ENCODE measurements around the gene CNGA1.

DNA sequence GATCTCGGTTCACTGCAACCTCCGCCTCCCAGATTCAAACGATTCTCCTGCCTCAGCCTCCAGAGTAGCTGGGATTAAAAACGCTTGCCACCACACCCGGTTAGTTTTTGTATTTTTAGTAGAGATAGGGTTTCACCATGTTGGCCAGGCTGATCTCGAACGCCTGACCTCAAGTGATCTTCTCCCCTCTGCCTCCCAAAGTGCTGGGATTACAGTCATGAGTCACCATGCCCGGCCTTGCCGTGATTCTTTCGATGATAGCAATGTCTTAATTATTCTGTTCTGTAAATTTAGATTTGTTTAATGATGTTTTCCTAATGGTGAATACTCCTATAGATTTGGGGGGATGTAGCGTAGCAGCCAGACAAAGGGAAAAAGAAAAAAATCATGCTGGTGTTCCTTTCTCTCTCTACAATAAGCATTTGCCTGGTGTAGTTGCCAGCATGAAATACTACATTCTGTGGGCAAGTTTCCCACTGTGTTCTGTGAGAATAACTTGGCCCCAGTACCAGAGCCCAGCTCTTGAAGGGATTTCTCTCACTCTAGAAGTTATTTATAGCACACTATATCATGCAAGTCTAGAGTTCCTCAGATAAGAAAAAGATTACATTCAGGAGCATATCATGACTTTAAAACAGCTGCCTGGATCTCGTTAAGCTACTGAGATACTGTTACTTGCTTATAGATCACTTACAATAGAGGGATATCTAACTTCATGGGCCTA lies 15.5 kb upstream of the CNGA1 start:
- TF ChIP-seq, protein P1, sequence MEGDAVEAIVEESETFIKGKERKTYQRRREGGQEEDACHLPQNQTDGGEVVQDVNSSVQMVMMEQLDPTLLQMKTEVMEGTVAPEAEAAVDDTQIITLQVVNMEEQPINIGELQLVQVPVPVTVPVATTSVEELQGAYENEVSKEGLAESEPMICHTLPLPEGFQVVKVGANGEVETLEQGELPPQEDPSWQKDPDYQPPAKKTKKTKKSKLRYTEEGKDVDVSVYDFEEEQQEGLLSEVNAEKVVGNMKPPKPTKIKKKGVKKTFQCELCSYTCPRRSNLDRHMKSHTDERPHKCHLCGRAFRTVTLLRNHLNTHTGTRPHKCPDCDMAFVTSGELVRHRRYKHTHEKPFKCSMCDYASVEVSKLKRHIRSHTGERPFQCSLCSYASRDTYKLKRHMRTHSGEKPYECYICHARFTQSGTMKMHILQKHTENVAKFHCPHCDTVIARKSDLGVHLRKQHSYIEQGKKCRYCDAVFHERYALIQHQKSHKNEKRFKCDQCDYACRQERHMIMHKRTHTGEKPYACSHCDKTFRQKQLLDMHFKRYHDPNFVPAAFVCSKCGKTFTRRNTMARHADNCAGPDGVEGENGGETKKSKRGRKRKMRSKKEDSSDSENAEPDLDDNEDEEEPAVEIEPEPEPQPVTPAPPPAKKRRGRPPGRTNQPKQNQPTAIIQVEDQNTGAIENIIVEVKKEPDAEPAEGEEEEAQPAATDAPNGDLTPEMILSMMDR (IDR thresholded peaks at IDR 0.05; ENCODE audit: insufficient read depth, low read length, poor library complexity, severe bottlenecking): no peak
- TF ChIP-seq EZH2phosphoT487 (conservative IDR thresholded peaks at IDR 0.05; ENCODE audit: low read length): no peak
